Kidney tubule cell (primary cell): ENCODE results near the gene LIMCH1.
"Not testable (repeated sequence)": the region's sequence is repeated elsewhere in the genome, so short reads cannot be mapped to it uniquely, and the experiment has no call there.

ENCODE experiments used
- DNase-seq: peaks from one replicate; pipeline ENCODE4 v3.0.0-alpha.2; 2018; ENCODE audit warnings: low spot score

LIMCH1 gene

DNA sequence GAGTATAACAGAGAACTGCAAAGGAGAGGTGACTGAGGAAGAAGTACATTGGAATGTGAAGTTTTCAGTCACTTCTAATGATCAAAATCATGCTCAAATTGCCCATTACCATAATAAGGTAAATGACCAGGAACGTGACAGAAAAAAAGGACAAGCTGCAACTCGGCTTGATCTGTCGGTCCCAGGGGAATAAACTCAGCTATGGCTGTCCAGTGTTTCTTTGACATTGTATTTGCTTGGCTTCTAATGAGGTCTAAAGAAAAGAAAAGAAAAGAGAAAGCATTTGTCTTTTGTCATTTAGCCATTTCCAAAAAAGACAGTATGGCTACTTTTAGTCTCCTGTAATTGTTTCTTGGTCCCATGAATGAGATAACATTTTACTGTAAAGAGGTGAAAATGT, 185.3 kb downstream of the LIMCH1 start:
- DNase-seq, result no peak

DNA sequence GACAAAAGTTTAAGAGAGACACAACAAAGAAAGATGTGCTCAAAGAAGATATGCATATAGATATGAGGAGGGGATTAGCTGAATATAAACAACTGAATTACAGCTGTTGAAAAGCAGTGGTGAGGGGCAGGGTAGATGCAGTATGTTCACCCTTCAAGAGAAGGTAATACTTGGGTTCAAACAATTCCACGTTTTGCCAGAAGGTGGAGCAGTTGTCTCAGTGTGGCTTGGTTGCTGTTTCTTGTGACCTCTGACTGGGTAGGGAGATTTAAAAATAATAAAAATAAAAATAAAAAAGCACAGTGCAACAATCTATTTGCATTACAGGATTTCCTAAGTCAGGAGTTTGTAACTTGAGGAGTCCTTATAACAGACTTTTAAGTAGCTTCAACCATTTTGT, 187.3 kb downstream of the LIMCH1 start:
- DNase-seq, result no peak

DNA sequence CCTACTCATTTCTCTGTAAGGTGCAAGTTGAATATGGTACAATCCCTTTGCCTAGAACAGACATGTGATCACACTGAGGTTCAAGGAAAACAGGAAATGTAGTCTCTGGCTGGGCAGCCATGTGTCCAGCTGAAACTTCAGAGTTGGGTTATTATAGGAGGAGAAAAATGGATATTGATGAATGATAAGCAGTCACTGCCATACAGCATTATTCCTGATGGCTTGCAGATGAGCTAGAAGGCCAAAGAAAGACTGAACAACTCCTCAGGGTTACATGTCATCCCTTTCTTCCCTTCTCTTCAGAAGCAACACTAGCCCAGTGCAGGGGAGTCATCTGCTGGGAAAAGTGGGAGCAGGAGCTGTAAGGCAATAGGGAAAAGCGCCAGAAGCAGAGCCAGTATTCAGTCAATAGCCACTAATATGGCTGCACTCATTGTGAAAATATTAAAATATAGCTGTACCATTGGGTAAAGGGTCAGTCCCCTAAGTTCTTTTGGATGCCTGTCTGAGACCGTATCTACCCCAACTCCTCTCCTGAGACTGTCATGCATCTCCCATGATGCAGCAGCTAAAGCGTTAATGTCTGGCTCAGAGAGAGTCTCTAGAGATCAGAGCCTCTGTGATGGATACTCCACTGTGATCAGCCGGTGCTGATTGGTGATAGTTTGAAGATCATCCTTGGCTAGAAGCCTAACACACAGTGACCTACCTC, 190.1 kb downstream of the LIMCH1 start:
- no peak for DNase-seq

DNA sequence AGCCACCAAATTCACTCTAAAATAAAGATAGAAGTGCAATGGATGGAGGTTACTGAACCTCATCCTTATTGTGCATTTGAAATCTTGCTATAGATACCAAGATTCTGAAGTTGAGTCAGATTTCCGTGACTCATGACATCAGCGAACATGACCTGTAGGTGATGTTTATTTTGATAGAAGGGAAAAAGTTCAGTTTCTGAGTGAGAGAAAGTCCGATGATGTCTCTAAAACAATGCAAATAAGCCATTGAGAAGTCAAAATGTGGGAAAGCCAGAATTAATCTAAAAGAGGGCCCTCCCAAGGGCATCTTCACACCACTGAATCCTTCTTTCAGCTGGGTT, 190.6 kb downstream of the LIMCH1 start:
- no peak for DNase-seq

DNA sequence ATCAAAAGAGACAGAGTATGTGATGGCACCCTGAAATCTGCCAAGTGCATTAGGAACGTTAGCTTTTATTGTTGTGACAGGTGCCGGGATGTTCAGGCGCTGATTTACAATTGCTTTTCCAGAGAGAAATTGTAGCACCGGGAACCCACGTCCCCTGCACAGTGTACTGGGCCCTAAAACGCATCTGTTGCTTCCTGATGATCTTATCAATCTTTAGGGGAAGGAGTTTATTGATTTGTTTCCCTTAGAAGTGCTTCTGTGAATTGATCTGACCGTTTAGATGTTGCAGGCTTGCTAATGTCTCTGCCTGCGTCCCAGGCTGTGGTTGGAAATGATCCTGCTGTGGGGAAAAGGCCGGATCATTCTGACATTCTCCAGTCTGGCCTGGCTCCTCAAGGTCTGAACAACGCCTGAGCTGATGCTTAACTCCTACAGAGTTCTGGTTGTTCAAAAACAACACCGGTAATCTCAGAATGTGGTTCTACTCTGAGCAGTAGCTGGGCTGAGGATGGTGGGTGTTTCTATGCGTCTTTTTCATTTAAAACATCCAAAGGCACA, 193.7 kb downstream of the LIMCH1 start:
- DNase-seq, result no peak

DNA sequence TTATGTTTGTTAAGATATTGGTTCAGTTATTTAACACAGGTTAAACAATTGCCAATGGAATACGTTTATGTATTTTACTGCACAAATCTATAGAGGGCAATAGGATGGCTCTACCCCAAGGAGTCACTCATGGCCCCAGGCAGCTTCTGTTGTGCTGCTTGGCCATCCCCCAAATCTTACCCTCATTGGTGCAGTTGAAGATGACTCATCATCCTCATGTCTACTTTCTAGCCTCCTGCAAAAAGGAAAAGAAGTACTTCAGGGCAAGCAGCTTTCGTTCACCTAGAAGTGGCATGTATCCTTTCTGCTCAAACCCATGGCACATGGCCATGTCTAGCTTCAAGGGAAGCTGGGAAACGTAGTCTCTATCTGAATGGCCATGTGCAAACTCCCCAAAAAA, 196.4 kb downstream of the LIMCH1 start:
- no peak for DNase-seq

DNA sequence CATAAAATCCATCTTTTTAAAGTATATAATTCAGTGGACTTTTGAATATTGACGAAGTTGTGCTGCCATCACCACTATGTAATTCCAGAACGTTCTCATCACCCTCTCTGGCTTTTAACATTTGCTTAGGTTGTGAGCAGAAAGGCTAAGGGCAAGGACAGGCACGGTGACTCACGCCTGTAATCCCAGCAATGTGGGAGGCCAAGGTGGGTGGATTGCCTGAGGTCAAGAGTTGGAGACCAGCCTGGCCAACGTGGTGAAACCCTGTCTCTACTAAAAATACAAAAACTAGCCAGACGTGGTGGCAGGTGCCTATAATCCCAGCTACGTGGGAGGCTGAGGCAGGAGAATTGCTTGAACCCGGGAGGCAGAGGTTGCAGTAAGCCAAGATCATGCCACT, 199.5 kb downstream of the LIMCH1 start:
- not testable (repeated sequence) for DNase-seq

DNA sequence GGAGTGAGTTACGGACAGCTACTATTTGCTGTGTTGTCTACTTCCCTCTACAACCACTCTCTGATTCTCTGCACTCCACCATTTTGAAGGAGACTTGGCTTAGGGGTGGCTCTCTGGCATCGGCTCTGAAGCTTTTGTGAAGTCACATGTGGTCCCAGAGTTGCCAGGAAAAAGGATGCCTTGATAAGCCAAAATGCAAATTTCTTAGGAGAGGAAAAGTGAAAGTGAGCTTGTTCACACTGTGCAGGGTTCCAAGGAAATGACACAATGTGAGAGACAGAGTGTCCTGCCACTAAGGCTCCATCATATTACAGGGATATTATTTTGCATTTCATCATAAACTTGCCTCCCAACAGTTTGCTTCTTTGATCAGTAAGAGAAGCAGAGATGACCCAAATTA, 203.4 kb downstream of the LIMCH1 start:
- no peak for DNase-seq

DNA sequence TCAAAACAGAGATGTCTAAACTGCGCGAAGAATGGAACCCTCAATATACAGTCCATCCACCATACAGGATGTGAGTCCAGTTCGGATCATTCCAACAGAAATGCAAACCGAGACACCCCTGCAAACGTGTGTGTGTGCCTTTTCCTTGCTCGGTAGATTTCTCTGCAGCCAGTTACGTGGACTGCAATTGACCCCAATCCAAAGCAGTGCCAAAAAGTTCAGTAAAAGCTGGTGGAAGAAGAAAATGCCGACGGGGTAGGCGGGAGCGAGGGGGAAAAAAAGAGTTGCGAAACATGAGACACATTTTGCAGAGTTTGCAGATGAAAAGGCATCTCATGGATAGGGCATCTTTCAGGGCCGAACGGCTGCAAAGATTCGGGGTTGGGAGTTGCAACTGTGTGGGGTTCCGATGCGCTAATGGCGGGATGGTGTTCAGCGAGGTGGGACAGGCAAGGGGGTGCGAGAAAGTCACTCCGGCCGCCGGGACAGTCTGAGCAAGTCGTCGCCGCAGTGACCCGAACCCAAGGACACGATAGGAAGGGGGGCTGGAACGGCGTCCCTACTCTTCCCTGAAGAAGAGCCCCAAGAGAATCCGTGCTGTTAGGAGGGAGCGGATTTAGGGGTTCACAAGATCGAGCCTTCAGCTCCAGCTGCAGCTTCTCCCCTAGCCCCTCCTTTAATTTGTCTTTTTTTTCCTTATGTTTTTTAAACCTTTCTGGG, 206.8 kb downstream of the LIMCH1 start:
- no peak for DNase-seq

DNA sequence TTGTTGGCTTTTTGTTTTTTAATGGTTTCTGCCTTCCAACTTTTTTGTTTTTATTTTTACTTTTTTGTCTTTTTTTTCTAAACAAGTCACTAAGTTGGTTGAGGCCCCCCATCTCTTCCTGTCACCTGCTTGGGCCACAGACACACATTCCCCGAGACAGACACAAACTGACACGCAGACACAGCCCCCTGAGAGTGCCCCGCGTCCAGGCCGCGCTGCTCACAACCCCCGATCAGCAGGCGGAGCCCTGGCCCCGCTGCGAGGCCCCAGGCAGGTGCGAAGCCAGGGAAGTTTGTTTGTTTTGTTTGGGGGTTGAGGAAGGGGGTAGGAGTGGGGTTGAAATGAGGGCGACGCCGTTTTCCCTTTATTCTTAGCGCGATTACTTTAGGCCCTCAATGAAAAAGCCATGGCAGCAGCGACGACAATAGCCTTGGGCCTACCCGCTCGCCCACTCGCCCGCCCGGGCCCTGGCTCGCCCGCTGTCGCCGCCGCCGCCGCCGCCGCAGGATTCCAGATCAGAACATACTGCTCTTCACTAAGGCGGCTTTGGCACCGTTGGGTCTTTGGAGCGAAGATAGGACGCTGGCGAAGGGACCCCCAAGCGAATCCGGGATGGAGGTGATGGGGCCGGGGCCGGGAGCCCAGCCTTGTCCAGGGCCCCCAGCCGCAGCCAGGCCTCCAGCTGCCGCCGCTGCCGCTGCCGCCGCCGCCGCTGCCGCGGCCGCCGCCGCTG, 207.5 kb downstream of the LIMCH1 start:
- DNase-seq, result no peak

DNA sequence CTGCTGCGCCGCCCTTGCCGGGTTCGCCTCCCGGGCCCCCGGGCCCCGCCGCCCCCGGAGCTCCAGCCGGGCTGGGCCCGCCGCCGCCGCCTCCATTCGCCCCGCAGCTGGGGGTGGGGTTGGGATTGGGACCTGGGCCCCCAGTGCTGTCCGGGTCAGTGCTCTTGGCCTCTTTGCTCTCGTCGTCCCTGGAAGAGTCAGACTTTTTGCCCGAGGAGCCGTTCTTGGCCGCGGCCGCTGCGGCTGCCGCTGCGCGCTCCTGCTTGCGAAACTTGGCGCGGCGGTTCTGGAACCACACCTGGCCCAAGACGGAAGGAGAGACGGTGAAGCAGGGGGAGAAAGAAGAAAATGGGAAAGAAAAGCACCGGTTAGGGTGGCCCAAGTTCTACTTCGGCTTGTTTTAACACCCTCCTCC, 208.1 kb downstream of the LIMCH1 start:
- no peak for DNase-seq

DNA sequence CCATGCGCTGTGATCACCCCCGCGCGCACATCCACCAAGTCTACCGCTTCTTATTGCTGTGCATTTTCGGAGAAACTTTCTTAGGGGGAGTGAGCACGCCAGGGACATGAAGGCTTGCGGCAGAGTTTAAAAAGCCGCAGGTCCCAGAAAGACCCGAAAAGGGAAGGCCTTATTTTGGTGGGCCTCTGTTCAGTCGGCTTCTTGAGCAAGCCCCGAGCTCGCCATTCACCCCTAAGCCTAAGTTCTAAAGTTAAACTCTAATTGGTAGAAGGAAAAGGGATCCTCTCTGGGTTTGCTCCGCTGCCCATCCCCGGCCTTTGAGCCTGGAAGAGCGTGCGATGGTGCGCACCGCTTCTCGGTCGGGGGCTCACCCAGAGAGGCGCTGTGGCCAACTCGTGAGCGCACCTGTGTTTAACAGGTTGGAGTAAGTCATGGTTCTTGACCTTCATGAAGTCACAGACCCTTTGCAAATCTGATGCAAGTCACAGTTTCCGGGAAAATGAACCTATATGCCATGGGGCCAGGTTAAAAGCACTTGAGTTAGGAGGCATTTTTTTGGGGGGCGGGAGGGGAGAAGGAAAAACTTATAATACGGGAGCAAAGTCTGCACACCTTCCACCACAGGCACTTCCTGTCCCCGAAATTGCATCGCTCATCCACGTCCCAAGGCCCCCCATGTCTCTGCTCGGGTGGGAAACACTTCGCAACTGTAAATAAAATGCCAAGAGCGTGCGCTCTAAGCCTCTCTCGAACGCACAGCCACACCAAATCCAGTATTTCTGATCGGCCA, 208.7 kb downstream of the LIMCH1 start:
- no peak for DNase-seq

DNA sequence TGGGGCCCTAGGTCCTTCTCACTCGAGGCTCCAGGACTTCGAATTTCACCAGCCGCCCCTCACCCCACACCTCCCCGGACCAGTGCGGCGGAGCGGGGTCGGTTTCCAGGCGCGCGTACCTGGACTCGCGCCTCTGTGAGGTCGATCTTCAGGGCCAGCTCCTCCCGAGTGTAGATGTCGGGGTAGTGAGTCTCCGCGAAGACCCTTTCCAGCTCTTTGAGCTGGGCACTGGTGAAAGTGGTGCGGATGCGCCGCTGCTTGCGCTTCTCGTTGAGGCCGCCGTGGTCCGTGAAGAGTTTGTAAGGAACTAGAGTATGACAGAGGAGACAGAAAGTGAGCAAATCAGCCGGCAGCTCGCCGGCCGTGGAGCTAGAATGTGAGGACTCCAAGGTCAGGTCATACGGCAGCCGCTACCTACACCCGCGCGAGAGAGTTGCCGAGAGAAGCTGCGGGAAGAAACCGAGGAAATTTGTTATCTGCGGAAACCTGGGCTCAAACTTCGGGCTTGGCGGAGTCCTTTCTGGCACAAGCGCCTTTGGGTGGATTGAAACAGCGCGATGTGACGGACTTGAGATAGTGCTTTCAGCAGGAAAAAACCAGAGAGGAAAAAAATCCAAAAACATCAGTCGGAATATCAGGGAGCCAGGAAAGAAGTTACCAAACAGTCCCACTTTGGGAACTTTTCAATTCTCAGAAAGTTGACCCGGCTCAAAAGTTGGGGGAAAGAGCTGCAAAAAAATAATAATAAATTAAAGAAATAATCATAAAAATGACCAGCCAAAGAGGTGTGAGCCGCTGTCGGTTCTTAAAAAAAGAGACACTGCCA, 209.5 kb downstream of the LIMCH1 start:
- no peak for DNase-seq

DNA sequence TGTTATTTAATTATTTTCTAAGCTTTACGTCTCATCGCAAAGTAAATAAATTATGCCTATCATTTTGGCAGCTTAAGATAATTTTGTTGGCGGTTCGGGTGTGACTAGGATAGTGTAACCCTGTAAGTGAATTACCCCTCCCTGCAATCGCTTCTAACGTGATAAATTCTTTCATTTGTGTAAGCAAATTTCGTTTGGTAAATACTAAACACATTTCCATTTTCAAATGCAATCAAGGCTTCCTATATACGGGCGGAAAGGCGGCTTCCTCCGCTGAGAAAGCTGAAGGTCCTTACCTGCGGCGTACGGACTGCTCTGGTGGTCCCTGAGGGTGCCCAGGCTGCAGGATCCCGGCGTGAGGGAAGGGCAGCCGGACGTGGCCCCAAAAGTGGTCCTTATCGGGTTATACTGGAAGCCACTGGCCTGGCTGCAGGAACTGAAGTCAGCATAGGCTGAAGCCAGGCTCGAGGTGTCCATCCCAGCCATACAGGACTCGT, 210.2 kb downstream of the LIMCH1 start:
- no peak for DNase-seq

DNA sequence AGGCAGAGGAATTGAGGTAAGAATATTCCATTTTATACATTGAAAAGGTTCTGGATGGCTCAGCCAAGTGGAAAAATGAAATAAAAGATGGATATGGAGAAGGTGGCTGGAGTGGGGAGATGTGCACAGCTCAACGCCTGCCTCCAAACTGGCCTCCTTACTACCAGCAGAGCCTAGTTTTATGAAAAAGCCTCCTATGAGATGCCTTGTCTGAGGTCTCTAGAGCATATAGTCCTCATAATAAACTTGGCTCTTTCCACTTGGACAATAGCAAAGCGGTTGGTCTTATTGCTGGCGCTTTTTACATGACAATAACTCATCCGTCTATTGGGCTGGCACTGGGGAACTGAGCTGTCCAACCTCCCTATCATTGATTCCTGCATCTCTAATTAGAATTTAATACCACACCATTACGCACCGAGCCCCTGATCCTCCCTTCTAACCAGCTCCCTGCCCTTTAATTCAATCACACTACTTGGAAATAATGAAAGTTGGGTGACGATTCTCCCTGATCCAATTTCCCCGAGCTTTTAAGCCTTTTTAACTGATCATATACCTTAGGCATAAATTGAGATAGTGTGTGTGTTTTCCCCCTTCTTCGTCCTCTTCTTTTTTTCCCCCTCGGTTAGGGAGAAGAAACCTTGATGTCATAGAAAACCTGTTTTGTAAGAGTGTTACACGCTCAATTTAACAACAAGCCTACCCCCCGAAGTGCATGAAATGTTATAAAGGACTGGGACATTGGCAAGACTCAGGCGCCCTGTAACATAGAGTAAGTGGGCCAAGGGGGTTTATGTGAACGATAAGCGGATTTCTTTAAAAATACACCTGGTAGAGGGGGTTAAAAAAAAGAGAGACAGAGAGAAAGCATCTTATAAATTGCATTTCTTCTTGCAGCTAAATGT, 210.9 kb downstream of the LIMCH1 start, which contains the start of gene PHOX2B:
TSS of gene PHOX2B (minus strand) at position 155 of the 905 bp plus-strand sequence. CDS start at position 40, 115 bp downstream.
- no peak for DNase-seq

DNA sequence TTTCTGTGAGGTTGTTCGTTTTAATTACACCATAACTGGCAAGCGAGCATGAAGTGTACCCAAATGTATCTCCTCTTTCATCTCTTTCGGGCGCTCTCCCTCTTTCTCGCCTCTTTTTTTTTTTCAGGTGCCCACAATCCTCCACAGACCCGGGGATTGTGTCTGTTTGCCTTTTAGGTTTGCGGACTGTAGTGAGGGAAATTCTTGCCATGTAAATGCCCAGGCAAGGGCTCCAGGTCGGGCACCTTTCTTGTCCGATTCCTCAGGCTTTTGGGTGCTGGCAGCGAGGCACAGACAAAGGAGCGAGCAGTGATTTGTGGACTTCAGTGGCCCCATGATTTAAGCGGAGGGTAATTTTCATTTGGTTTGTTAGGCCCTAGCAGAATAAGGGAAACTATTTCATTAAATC, 211.7 kb downstream of the LIMCH1 start:
- no peak for DNase-seq
